ENCODE data around the gene PSMG1.
A peak's percentile ranks its signal among the peaks of the same experiment; 100 is the strongest.

The PSMG1 gene

DNA sequence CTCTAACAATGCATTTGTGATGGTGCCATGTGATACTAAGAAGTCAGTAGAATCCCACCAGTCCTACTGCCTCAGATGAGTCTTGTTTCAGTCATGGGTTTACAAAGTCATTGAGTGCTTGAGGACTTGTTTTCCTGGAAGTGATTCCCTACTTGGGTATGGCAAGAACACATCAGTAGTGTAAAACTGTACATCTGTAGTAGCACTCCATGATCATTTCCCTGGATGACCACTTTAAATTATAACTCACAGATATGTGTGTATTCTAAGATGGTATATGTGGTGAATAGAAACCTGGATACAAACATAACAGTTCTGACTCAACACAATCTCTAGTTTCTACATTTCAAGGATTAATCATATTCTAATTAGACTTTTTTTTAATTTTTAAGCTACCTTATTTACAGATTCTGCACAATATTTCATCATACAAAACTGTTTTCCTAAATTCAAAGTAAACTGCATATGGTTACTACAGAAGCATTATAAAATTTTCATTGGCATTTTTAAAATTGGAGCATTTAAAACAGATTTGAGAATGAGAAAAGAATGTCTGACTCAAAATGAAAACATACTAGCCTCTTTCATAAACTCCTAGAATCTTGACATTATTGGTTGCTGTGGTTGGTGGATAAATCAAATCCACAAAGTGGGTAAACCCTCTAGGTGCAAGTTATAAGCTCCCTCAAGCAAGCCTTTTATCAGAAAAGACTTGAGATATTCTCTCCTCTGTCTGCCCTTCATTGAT, 6.8 kb upstream of the PSMG1 start:
- peaks cover 10% of the 10 kb centered on the region for H3K4me1 ChIP-seq (ENCODE audit: insufficient read depth, poor library complexity, severe bottlenecking)
- DNase-seq (ENCODE audit: low spot score): no peak
- H3K27me3 ChIP-seq (ENCODE audit: insufficient read depth, poor library complexity, severe bottlenecking): no peaks in the 10 kb centered on the region
- no peaks in the 10 kb centered on the region for H3K9me3 ChIP-seq (ENCODE audit: severe bottlenecking)
- ATAC-seq (ENCODE audit: low read depth): no peak
- H3K36me3 ChIP-seq (ENCODE audit: low read depth): peaks cover 20% of the 10 kb centered on the region
- TF ChIP-seq, protein P1, sequence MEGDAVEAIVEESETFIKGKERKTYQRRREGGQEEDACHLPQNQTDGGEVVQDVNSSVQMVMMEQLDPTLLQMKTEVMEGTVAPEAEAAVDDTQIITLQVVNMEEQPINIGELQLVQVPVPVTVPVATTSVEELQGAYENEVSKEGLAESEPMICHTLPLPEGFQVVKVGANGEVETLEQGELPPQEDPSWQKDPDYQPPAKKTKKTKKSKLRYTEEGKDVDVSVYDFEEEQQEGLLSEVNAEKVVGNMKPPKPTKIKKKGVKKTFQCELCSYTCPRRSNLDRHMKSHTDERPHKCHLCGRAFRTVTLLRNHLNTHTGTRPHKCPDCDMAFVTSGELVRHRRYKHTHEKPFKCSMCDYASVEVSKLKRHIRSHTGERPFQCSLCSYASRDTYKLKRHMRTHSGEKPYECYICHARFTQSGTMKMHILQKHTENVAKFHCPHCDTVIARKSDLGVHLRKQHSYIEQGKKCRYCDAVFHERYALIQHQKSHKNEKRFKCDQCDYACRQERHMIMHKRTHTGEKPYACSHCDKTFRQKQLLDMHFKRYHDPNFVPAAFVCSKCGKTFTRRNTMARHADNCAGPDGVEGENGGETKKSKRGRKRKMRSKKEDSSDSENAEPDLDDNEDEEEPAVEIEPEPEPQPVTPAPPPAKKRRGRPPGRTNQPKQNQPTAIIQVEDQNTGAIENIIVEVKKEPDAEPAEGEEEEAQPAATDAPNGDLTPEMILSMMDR (IDR thresholded peaks at IDR 0.05; ENCODE audit: poor library complexity, severe bottlenecking): no peak
- no peak overlapping the region for H3K4me3 ChIP-seq (ENCODE audit: severe bottlenecking)
- no peak overlapping the region for H3K27ac ChIP-seq (ENCODE audit: poor library complexity, severe bottlenecking)

DNA sequence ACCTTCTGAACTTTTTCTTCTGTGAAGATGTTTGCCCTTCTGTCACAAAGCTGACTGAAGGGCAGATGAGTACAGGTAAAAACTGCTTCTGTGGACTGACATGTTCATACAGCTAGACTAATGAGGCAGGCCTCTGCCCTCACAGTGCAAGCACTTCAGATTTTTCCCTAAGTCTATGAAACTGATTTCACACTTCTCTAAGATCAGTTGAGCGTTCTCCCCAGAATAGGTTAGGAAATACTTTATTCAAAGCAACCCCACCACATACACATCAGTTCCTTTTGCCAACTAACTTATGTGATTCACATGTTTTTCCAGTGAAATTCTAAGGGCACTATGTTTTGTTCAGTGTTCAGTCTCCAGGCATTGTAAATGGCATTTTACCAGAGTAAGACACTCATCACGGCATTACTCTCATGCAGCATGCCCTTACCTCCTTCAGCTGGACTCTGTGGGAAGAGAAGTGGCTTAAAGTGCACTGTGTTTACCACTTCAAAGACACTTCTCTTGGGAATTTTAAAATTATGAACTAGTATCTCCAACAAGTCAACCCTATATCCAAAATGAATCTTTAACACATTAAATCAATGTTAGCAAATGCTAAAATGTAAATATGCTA, 5.4 kb upstream of the PSMG1 start:
- ATAC-seq (ENCODE audit: low read depth): no peak

DNA sequence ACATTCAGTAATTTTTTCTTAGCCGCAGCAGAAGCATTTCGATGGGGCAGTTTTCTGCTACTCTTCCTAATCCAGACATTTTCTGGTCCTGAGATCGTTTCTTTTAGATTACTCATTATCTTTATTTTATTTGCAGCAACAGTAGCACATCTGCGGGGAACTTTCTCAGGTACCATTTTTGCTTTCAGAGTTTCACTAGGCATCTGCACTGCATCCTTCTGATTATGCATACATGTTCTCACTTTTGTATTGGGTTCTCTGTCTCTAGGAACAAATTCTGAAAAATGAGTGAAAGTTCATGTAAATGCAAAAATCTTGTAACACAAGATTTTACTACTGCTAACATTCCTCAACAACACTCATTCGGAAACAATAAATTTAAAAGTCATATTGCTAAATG, 3.9 kb upstream of the PSMG1 start:
- H3K27me3 ChIP-seq (ENCODE audit: insufficient read depth, poor library complexity, severe bottlenecking): no peaks in the 10 kb centered on the region
- peaks cover 15% of the 10 kb centered on the region for H3K4me1 ChIP-seq (ENCODE audit: insufficient read depth, poor library complexity, severe bottlenecking)
- H3K4me3 ChIP-seq (ENCODE audit: severe bottlenecking): no peak overlapping the region
- no peak for ATAC-seq (ENCODE audit: low read depth)
- DNase-seq (ENCODE audit: low spot score): no peak
- H3K36me3 ChIP-seq (ENCODE audit: low read depth): peaks cover 4% of the 10 kb centered on the region; the same call in 1 of the 2 replicates
- no peak overlapping the region for H3K27ac ChIP-seq (ENCODE audit: poor library complexity, severe bottlenecking)
- no peaks in the 10 kb centered on the region for H3K9me3 ChIP-seq (ENCODE audit: severe bottlenecking)
- TF ChIP-seq, protein P1 (IDR thresholded peaks at IDR 0.05; ENCODE audit: poor library complexity, severe bottlenecking): no peak

More for the DNA sequence above, 5.4 kb upstream of the PSMG1 start:
- no peaks in the 10 kb centered on the region for H3K27me3 ChIP-seq (ENCODE audit: insufficient read depth, poor library complexity, severe bottlenecking)
- no peaks in the 10 kb centered on the region for H3K9me3 ChIP-seq (ENCODE audit: severe bottlenecking)
- TF ChIP-seq, protein P1 (IDR thresholded peaks at IDR 0.05; ENCODE audit: poor library complexity, severe bottlenecking): no peak
- H3K4me1 ChIP-seq (ENCODE audit: insufficient read depth, poor library complexity, severe bottlenecking): peaks cover 15% of the 10 kb centered on the region
- H3K4me3 ChIP-seq (ENCODE audit: severe bottlenecking): no peak overlapping the region
- H3K27ac ChIP-seq (ENCODE audit: poor library complexity, severe bottlenecking): no peak overlapping the region
- peaks cover 9% of the 10 kb centered on the region for H3K36me3 ChIP-seq (ENCODE audit: low read depth)
- DNase-seq (ENCODE audit: low spot score): no peak

DNA sequence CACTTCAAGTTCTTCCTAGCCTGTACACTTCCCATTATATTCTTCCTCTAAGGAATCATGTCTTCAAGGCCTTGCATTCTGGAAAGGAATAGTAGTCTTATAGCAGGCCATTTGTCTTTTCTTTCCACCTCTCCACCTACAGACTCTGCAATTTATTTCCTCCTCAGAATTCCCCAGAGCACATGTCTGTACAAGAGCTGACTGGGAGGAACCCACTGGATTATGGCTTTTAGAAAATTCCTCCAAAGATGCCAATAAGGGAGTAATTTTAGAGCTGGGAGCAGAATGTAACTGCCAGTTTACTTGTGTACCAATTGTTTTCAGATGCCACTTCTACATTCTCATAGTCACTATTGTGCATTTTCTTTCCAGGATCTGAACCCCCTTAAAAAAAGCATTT, 3.4 kb upstream of the PSMG1 start:
- Histone ChIP-seq H3K36me3 (ENCODE audit: low read depth) (peaks cover 4% of the 10 kb centered on the region; the same call in 1 of the 2 replicates), H3K27ac (ENCODE audit: poor library complexity, severe bottlenecking) (peak overlapping the region; percentile 17), H3K4me1 (ENCODE audit: insufficient read depth, poor library complexity, severe bottlenecking) (peaks cover 20% of the 10 kb centered on the region), H3K4me3 (ENCODE audit: severe bottlenecking) (no peak overlapping the region), H3K9me3 (ENCODE audit: severe bottlenecking) (no peaks in the 10 kb centered on the region), H3K27me3 (ENCODE audit: insufficient read depth, poor library complexity, severe bottlenecking) (no peaks in the 10 kb centered on the region)
- DNase-seq (ENCODE audit: low spot score) (no peak), ATAC-seq (ENCODE audit: low read depth) (no peak)
- TF ChIP-seq, protein P1 (IDR thresholded peaks at IDR 0.05; ENCODE audit: poor library complexity, severe bottlenecking): no peak

DNA sequence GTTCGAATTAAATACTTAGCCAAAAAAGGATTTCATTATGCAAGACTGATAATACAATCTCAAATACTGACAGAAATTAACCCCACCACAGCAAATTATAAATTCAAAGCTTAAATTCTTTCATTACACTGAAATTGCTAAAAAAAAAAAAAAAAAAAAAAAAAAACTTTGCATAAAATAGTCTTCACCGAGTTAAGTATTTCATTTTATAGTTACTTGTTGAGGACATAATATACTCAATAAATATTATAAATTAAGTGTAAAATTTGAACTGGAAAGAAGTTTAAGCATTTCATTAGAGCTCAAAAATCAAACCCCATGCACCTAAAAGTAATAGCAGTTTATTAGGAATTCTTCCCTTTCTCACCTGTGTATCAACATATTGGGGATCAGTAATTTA, 1.9 kb upstream of the PSMG1 start:
- TF ChIP-seq, protein P1 (IDR thresholded peaks at IDR 0.05; ENCODE audit: poor library complexity, severe bottlenecking): no peak
- no peak overlapping the region for H3K27ac ChIP-seq (ENCODE audit: poor library complexity, severe bottlenecking)
- H3K9me3 ChIP-seq (ENCODE audit: severe bottlenecking): no peaks in the 10 kb centered on the region
- H3K36me3 ChIP-seq (ENCODE audit: low read depth): peaks cover 10% of the 10 kb centered on the region
- peaks cover 25% of the 10 kb centered on the region for H3K4me1 ChIP-seq (ENCODE audit: insufficient read depth, poor library complexity, severe bottlenecking)
- DNase-seq (ENCODE audit: low spot score): no peak
- no peak for ATAC-seq (ENCODE audit: low read depth)
- no peaks in the 10 kb centered on the region for H3K27me3 ChIP-seq (ENCODE audit: insufficient read depth, poor library complexity, severe bottlenecking)
- H3K4me3 ChIP-seq (ENCODE audit: severe bottlenecking): no peak overlapping the region
